Colon (tissue), 2 donors: ENCODE results near the gene ROM1.
"Not testable (repeated sequence)": the region's sequence is repeated elsewhere in the genome, so short reads cannot be mapped to it uniquely, and the experiment has no call there.

ENCODE experiments used
- FAIRE-seq: peaks from 2 replicates; lab custom pipeline; 2012; peaks lifted over from hg19 to GRCh38; lab: Jason Lieb, UNC
- donor health status: control.
- donor health status: control.

Gene ROM1

DNA sequence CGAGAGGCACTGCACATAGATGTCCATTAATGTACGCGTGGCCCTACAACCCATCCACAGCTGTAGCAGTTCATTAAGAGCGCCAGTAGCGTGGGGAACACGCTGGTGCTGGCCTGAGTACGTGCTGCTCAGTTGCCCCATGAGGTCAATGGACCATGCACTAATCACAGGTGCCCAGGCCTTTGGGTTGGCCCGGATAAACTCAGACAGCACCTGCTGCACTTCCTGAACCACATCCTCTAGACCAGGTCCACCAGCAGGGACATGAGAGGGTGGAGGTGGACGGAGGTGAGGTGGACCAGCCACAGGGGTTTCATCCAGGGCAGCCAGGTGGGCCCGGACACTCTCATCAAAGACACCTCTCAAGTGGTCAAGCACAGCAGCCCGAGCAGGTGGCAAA lies 36.4 kb downstream of the ROM1 start:
- FAIRE-seq = no peak

DNA sequence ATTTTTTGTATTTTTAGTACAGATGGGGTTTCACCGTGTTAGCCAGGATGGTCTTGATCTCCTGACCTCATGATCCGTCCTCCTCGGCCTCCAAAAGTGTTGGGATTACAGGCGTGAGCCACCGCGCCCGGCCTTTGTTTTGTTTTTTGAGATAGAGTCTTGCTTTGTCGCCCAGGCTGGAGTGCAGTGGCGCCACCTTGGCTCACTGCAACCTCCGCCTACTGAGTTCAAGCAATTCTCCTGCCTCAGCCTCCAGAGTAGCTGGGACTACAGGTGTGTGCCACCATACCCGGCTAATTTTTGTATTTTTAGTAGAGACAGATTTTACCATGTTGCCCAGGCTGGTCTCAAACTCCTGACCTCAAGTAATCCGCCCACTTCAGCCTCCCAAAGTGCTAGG lies 37.2 kb downstream of the ROM1 start:
- not testable (repeated sequence) for FAIRE-seq

DNA sequence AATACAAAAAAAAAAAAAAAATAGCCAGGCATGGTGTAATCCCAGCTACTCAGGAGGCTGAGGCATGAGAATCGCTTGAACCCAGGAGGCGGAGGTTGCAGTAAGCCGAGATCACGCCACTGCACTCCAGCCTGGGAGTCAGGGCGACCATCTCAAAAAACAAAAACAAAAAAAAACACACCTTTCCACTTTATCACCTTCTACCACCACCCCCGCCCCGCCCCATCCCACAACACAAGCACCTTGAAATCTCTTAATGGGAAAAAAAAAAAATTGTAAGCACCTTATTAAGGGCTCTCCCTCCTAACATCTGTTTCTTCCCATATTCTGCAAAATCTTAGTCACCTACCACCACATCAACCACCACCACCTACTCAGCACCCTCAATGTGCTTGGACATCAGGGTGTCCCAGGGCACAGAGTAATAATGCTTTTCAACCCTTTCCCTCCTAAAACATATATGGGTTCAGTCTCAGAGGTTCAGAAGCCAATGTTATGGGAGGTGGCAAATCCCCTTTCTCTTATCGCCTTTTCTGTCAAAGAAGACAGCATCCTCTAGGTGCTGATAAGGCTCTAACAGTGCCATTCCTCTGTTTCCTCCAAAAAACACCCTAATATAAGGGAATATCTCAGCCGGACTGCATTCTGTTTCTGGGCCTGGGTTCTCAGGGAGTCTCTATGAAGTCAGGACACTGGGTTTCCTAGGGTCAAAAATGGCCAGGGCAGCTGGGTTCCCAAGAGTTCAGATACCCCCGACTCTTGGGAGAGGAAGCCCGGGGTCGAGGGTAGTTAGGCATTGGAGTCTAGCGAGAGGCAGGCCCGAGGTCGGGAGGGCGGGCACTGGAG lies 39.3 kb downstream of the ROM1 start:
- FAIRE-seq = no peak

DNA sequence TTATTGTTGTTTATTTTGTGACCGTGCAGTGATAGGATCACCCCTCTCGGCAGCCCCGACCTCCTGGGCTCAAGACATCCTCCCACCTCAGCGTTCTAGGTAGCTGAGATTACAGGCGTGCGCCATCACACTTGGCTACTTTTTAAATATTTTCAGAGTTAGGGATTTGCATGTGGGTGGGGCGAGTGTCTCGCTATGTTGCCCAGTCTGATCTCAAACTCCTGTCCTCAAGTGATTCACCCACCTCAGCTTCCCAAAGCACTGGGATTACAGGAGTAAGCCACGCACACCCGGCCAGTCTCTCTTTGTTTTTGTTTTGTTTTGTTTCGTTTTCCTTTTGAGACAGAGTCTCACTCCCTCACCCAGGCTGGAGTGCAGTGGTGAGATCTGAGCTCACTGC lies 41.2 kb downstream of the ROM1 start:
- FAIRE-seq = no peak

DNA sequence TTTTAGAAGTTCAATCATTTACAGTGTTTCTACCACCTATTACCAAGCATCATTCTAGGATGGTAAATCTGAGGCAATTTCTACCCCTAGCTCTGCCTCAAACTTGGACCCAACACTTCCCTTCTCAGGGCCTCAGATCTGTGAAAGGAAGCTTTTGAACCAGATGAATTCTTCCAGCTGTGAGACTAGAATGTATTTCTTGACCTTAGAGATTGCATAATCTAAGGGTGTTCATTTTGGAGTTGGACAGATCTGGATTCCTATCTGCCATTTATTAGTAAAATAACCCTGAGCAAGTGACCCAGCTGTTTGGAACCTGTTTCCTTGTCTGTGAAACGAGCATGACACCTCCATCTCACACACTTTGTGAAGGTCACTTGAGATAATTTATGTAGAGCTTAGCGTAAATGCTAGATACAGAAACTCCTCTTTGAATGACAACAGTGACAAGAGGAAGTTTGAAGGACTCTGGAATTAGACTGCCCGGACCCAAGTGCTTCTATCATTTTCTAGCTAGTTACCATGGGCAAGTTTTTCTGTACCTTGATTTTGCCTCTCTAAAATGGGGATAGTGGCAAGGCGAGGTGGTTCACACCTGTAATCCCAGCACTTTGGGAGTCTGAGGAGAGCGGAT lies 43.9 kb downstream of the ROM1 start:
- no peak for FAIRE-seq

DNA sequence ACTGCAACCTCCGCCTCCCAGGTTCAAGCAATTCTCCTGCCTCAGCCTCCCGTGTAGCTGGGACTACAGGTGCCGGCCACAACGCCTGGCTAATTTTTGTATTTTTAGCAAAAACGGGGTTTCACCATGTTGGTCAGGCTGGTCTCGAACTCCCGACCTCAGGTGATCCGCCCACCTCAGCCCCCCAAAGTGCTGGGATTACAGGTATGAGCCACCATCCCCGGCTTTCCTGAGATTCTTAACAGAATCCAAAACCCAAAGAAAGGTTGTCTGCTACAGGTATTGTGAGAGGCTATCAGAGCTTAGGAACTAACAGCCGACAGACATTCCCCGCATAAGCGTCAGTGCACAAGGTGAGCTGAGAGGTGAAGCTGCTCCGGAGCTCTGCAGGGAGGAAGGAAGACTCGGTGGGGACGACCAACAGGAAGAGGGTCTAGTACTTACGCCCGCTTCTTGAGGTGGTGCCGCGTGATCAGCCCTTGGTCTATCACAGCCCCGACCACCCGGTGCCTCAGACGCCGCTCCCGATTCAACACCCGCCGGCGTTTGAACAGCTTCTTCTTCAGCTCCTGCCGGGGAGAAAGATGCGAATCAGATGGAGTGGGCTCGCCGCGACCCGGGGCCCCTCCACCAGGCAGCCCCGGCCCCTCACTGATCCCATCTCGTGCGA lies 51.5 kb downstream of the ROM1 start:
- FAIRE-seq = no peak
